Measurements from ENCODE around the gene CCDC178.

DNA sequence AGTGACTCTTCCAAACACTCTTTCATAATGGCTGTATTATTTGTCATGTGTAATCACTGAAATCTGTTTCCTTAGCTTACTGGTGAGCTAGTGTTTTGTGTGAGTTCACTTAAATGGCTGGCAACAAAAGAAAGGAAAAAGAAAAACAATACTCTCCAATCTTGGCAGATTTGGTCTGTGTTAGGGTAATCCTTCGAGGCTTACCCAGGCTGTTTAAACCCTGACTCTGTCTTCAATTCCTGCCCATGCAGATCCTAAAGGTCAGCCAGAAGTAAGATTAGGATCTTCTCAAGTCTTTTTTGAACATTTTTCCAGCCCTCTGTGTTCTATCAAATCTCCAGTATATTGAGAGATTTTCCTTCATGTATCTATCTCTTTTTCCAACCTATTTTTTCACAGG lies 85.3 kb downstream of the CCDC178 start:
- TF ChIP-seq EP300 (IDR thresholded peaks at IDR 0.05; ENCODE audit: borderline replicate concordance) (no peak), ZBTB7A (IDR thresholded peaks at IDR 0.05; ENCODE audit: low read depth) (no peak), TEAD4 (IDR thresholded peaks at IDR 0.05) (no peak), RAD21 (IDR thresholded peaks at IDR 0.05; ENCODE audit: low read depth) (no peak)
- TF ChIP-seq, protein P1, sequence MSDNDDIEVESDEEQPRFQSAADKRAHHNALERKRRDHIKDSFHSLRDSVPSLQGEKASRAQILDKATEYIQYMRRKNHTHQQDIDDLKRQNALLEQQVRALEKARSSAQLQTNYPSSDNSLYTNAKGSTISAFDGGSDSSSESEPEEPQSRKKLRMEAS (IDR thresholded peaks at IDR 0.05): no peak
